ENCODE measurements around the gene CCDC60. TPM values are rescaled to one million over a fixed set of nuclear protein-coding genes. Genes with fewer than 3 reads are reported as not detected.

The CCDC60 gene
- total RNA-seq, 1 experiment from 2014 or later, result not detected

- Histone ChIP-seq H3K9ac (ENCODE audit: low read length) (no peak overlapping the region), H3K79me2 (ENCODE audit: insufficient read depth, low read length) (no peaks in the 10 kb centered on the region), H2AFZ (ENCODE audit: low read depth, low read length, poor library complexity, severe bottlenecking) (no peak overlapping the region), H3K9me3 (ENCODE audit: control insufficient read depth in 1 of 2, insufficient read depth in 1 of 2, low read depth in 1 of 2, low read length in 2 of 2) (no peaks in the 10 kb centered on the region), H3K9me2 (ENCODE audit: insufficient read depth) (no peaks in the 10 kb centered on the region), H3K4me3 (replicated peaks in 1 of 2; ENCODE audit: low read depth in 1 of 2, low read length in 2 of 2) (no peak overlapping the region), H3K4me1 (ENCODE audit: control insufficient read depth in 1 of 2, insufficient read depth in 2 of 2, low read length in 2 of 2) (no peaks in the 10 kb centered on the region), H3K27me3 (ENCODE audit: insufficient read depth, low read length) (peaks cover 16% of the 10 kb centered on the region), H3K27ac (ENCODE audit: low read depth, low read length) (no peak overlapping the region), H4K20me1 (ENCODE audit: insufficient read depth) (no peaks in the 10 kb centered on the region), H3K4me2 (ENCODE audit: low read length) (no peak overlapping the region), H3K36me3 (ENCODE audit: control insufficient read depth in 1 of 2, insufficient read depth in 2 of 2, low read length in 2 of 2) (no peaks in the 10 kb centered on the region)
- DNase-seq (ENCODE audit: low read depth, low spot score), result no peak
- ChIA-PET POLR2A (no interaction called here), RAD21 (ENCODE audit: low non-redundant PET in 1 of 2, low total read pairs in 2 of 2, uncharacterized antibody in 2 of 2, unreplicated experiment in 2 of 2) (no interaction called here), CTCF (no interaction called here)
- no peak for ATAC-seq
- intact Hi-C loops (cut with micrococcal nuclease), result no loop called here
- BruUV-seq (replicated peaks), result no TSS peak
- TF ChIP-seq EZH2 (IDR thresholded peaks at IDR 0.05) (no peak), YY1 (IDR thresholded peaks at IDR 0.05; ENCODE audit: extremely low read depth, insufficient replicate concordance, low read depth, low read length) (no peak), POLR2A (IDR thresholded peaks at IDR 0.05; ENCODE audit: borderline replicate concordance, extremely low read depth, insufficient read depth, insufficient read length) (no peak), POLR2AphosphoS5 (IDR thresholded peaks at IDR 0.05; ENCODE audit: low read depth, low read length) (no peak), MAX (IDR thresholded peaks at IDR 0.05) (no peak), ZFX (IDR thresholded peaks at IDR 0.05) (no peak), CBX3 (IDR thresholded peaks at IDR 0.05; ENCODE audit: low read depth) (no peak), EGR1 (IDR thresholded peaks at IDR 0.05; ENCODE audit: low read depth) (no peak), CTCF (IDR thresholded peaks at IDR 0.05 in 2 of 3, conservative IDR thresholded peaks at IDR 0.05 in 1 of 3; ENCODE audit: borderline replicate concordance in 1 of 3, insufficient read depth in 1 of 3, low read depth in 2 of 3, low read length in 2 of 3) (no peak), RAD21 (IDR thresholded peaks at IDR 0.05; ENCODE audit: low read depth) (no peak), ZNF274 (IDR thresholded peaks at IDR 0.05; ENCODE audit: low read depth, low read length) (no peak), REST (IDR thresholded peaks at IDR 0.05; ENCODE audit: low read depth) (no peak)
These were observed 133.8 kb downstream of the CCDC60 start for GRCh38 chr12:119468296-119468695.

Measured in HCT116 (cell line).